H1 (cell line): ENCODE measurements around the gene TSPAN5. TPM values are rescaled to one million over a fixed set of nuclear protein-coding genes. Genes with fewer than 3 reads are reported as not detected.
"Not testable (repeated sequence)": the region's sequence is repeated elsewhere in the genome, so short reads cannot be mapped to it uniquely, and the experiment has no call there.

Experiments
- CTCF ChIA-PET: fragments of 300-600 bp; sonication (Branson Sonifier 250); formaldehyde crosslinking; loops from one replicate; lab custom pipeline; 2021; ENCODE audit not compliant: partially characterized antibody; lab: Charles Lee
- POLR2A ChIA-PET: fragments of 300-600 bp; sonication (Branson Sonifier 250); formaldehyde crosslinking; loops from one replicate; lab custom pipeline; 2021; ENCODE audit warnings: inconsistent platforms; ENCODE audit not compliant: partially characterized antibody; lab: Charles Lee
- DNase-seq, 2 experiments: peaks; one replicate each; pipeline versions ENCODE4 v3.0.0 to v3.0.0-alpha.2; 2010 to 2022; ENCODE audit warnings: low spot score in 2 of 2, low read depth in 1 of 2, mixed read lengths in 1 of 2
- FAIRE-seq: peaks from 2 replicates; lab custom pipeline; 2011; peaks lifted over from hg19 to GRCh38; lab: Jason Lieb, UNC
- H2AFZ ChIP-seq: 2 replicates; pipeline ENCODE4 v1.8.1; 2012; ENCODE audit warnings: low read length, inconsistent platforms
- H2AK5ac ChIP-seq: 2 replicates; pipeline ENCODE4 v1.6.1; 2013; ENCODE audit warnings: low read depth, low read length
- H2BK120ac ChIP-seq: replicated peaks from 2 replicates; pipeline ENCODE3; 2013; ENCODE audit warnings: low read depth, low read length, inconsistent platforms
- H2BK12ac ChIP-seq: 2 replicates; pipeline ENCODE4 v1.6.1; 2013; ENCODE audit warnings: low read depth, low read length
- H2BK15ac ChIP-seq: 2 replicates; pipeline ENCODE4 v1.6.1; 2013; ENCODE audit warnings: low read length
- H2BK20ac ChIP-seq: 2 replicates; pipeline ENCODE4 v1.6.1; 2013; ENCODE audit warnings: low read length
- H2BK5ac ChIP-seq: 2 replicates; pipeline ENCODE4 v1.6.1; 2013; ENCODE audit warnings: low read depth, low read length
- H3K14ac ChIP-seq: 2 replicates; pipeline ENCODE4 v1.6.1; 2013; ENCODE audit warnings: inconsistent platforms; ENCODE audit not compliant: insufficient read length
- H3K18ac ChIP-seq: 2 replicates; pipeline ENCODE4 v1.6.1; 2013; ENCODE audit warnings: low read length; ENCODE audit errors: extremely low read depth
- H3K23ac ChIP-seq: 2 replicates; pipeline ENCODE4 v1.6.1; 2013; ENCODE audit warnings: inconsistent platforms; ENCODE audit not compliant: insufficient read length
- H3K23me2 ChIP-seq: 2 replicates; pipeline ENCODE4 v1.6.1; 2013; ENCODE audit warnings: low read depth, low read length
- H3K27ac ChIP-seq: 2 replicates; pipeline ENCODE4 v1.6.1; 2011; ENCODE audit warnings: low read depth, low read length, inconsistent platforms
- H3K27me3 ChIP-seq, 4 experiments: replicated peaks in 1 of 4; 1 replicate in 1 of 4; 2 replicates in 3 of 4; pipeline versions ENCODE4 v1.6.1 to v1.8.1; 2011 to 2013; ENCODE audit warnings: low read length in 3 of 4, mild to moderate bottlenecking in 3 of 4, inconsistent platforms in 2 of 4, mixed read lengths in 2 of 4, moderate library complexity in 1 of 4; ENCODE audit not compliant: control insufficient read depth in 3 of 4, insufficient read depth in 3 of 4; ENCODE audit errors: extremely low read depth in 1 of 4
- H3K36me3 ChIP-seq, 4 experiments: 2 replicates each; pipeline versions ENCODE4 v1.6.1 to v1.8.1; 2011 to 2013; ENCODE audit warnings: mild to moderate bottlenecking in 4 of 4, low read length in 3 of 4, moderate library complexity in 2 of 4, control low read depth in 1 of 4, inconsistent platforms in 1 of 4; ENCODE audit not compliant: insufficient read depth in 4 of 4, control insufficient read depth in 2 of 4
- H3K4ac ChIP-seq: replicated peaks from 2 replicates; pipeline ENCODE3; 2013; ENCODE audit warnings: low read length, low read depth, mixed read lengths, inconsistent platforms; ENCODE audit not compliant: insufficient read length
- H3K4me1 ChIP-seq, 4 experiments: replicated peaks in 1 of 4; 1 replicate in 1 of 4; 2 replicates in 3 of 4; pipeline versions ENCODE4 v1.6.1 to v1.8.1; 2011 to 2013; ENCODE audit warnings: low read length in 3 of 4, inconsistent platforms in 2 of 4, mixed read lengths in 1 of 4; ENCODE audit not compliant: insufficient read depth in 4 of 4, control insufficient read depth in 3 of 4
- H3K4me2 ChIP-seq, 2 experiments: 2 replicates each; pipeline versions ENCODE4 v1.6.1 to v1.8.1; 2011 to 2013; ENCODE audit warnings: low read depth in 2 of 2, low read length in 2 of 2, control low read depth in 1 of 2, inconsistent platforms in 1 of 2, mild to moderate bottlenecking in 1 of 2; ENCODE audit not compliant: insufficient read depth in 1 of 2
- H3K4me3 ChIP-seq, 4 experiments: fragments of 200-600, 300-600 bp in 1 of 4; sonication (generic), shearing (Covaris generic), sonication (Bioruptor Twin) in 1 of 4; 2 replicates each; pipeline versions ENCODE4 v1.5.1 to v1.8.1; 2011 to 2016; ENCODE audit warnings: low read length in 4 of 4, low read depth in 3 of 4, control low read depth in 2 of 4, inconsistent platforms in 2 of 4, mild to moderate bottlenecking in 2 of 4, mixed read lengths in 1 of 4, moderate library complexity in 1 of 4; ENCODE audit not compliant: insufficient read depth in 2 of 4; ENCODE audit errors: extremely low read depth in 1 of 4
- H3K56ac ChIP-seq: replicated peaks from 2 replicates; pipeline ENCODE3; 2013; ENCODE audit warnings: low read depth, mild to moderate bottlenecking, mixed read lengths, low read length, inconsistent platforms; ENCODE audit not compliant: insufficient read length
- H3K79me1 ChIP-seq: 2 replicates; pipeline ENCODE4 v1.6.1; 2013; ENCODE audit warnings: low read depth, low read length, control low read depth
- H3K79me2 ChIP-seq, 2 experiments: 2 replicates each; pipeline versions ENCODE4 v1.6.1 to v1.8.1; 2012 to 2013; ENCODE audit warnings: low read length in 2 of 2, mild to moderate bottlenecking in 2 of 2, inconsistent platforms in 1 of 2; ENCODE audit not compliant: insufficient read depth in 2 of 2, control insufficient read depth in 1 of 2
- H3K9ac ChIP-seq, 4 experiments: replicated peaks in 1 of 4; 1 replicate in 1 of 4; 2 replicates in 3 of 4; pipeline versions ENCODE4 v1.6.1 to v1.8.1; 2011 to 2013; ENCODE audit warnings: low read depth in 3 of 4, low read length in 3 of 4, control low read depth in 2 of 4, mild to moderate bottlenecking in 2 of 4, moderate library complexity in 2 of 4, inconsistent platforms in 1 of 4; ENCODE audit errors: extremely low read depth in 1 of 4
- H3K9me3 ChIP-seq, 2 experiments: 2 replicates each; pipeline versions ENCODE4 v1.6.1 to v1.8.1; 2012 to 2013; ENCODE audit warnings: mild to moderate bottlenecking in 2 of 2, moderate library complexity in 2 of 2, control low read depth in 1 of 2, inconsistent platforms in 1 of 2, low read depth in 1 of 2, low read length in 1 of 2, mixed read lengths in 1 of 2; ENCODE audit not compliant: insufficient read depth in 2 of 2
- H4K20me1 ChIP-seq, 2 experiments: replicated peaks in 1 of 2; 2 replicates each; pipeline versions ENCODE3 to v1.8.1; 2011 to 2013; ENCODE audit warnings: inconsistent platforms in 2 of 2, low read length in 2 of 2, mild to moderate bottlenecking in 1 of 2; ENCODE audit not compliant: insufficient read depth in 2 of 2, control insufficient read depth in 1 of 2
- H4K5ac ChIP-seq: 2 replicates; pipeline ENCODE4 v1.6.1; 2013; ENCODE audit warnings: low read length, low read depth, mixed read lengths, inconsistent platforms; ENCODE audit not compliant: insufficient read length
- H4K8ac ChIP-seq: 2 replicates; pipeline ENCODE4 v1.8.0; 2013; ENCODE audit warnings: mild to moderate bottlenecking, moderate library complexity, low read length, inconsistent platforms; ENCODE audit not compliant: insufficient read depth; ENCODE audit errors: extremely low read depth
- H4K91ac ChIP-seq: replicated peaks from 2 replicates; pipeline ENCODE3; 2013; ENCODE audit warnings: low read length, mixed read lengths, inconsistent platforms; ENCODE audit not compliant: insufficient read length
- WGBS, 2 experiments: shearing (Covaris generic) in 1 of 2; methylation state at CpG; one replicate each; pipeline versions ENCODE4 v1.1.6 to v1.1.7; 2013 to 2015; ENCODE audit warnings: low lambda C conversion rate in 2 of 2, mixed read lengths in 2 of 2, inconsistent platforms in 1 of 2, low coverage in 1 of 2, missing lambda C conversion rate in 1 of 2; ENCODE audit not compliant: insufficient replicate concordance in 2 of 2, insufficient coverage in 1 of 2, insufficient read length in 1 of 2; ENCODE audit errors: extremely low coverage in 1 of 2, missing lambda C conversion rate in 1 of 2; 5-methylcytosine and 5-hydroxymethylcytosine counted together
- polyA plus RNA-seq, 7 experiments: library from polyadenylated mRNA; depleted of rRNA in 3 of 7; stranded (reverse) in 5 of 7; unstranded in 2 of 7; fragments of >200 nt in 5 of 7; fragments of 200-250 nt in 2 of 7; gene quantifications; 1 replicate in 5 of 7; 2 replicates in 1 of 7; 4 replicates in 1 of 7; pipeline versions ENCODE4 v1.2.1 to v1.2.3, GENCODE V29; 2011 to 2013; ENCODE audit warnings: missing spikeins in 2 of 7, mixed read lengths in 2 of 7
- total RNA-seq: library from RNA; stranded (reverse); fragmentation: NEBNext Ultra II Directional; extraction: Animal tissue kit (Norgen Biotek cat#: 25700); gene quantifications from 2 replicates; pipeline ENCODE4 v1.2.1, GENCODE V29; 2021

The TSPAN5 gene
- total and polyA plus RNA-seq, 2 of the 8 experiments (the other 6 are each of a cell fraction or from before 2014, with no cell fraction given) = 17.6 to 21.2 TPM

GRCh38 chr4:98457422-98457821 is 201.0 kb downstream of the TSPAN5 start:
- not testable (repeated sequence) for H2AFZ ChIP-seq, H3K27ac ChIP-seq, H2AK5ac ChIP-seq, H4K8ac ChIP-seq, FAIRE-seq, H3K4me1 ChIP-seq, H3K23me2 ChIP-seq, H3K4me3 ChIP-seq, DNase-seq, H3K23ac ChIP-seq, H2BK15ac ChIP-seq, H3K4ac ChIP-seq, H4K5ac ChIP-seq, H3K79me2 ChIP-seq, H2BK120ac ChIP-seq, H4K20me1 ChIP-seq, H2BK20ac ChIP-seq, H3K9me3 ChIP-seq, H3K27me3 ChIP-seq, H3K56ac ChIP-seq, H2BK12ac ChIP-seq, H3K36me3 ChIP-seq, H3K4me2 ChIP-seq, H3K9ac ChIP-seq, H3K79me1 ChIP-seq, H2BK5ac ChIP-seq, H4K91ac ChIP-seq, H3K14ac ChIP-seq, H3K18ac ChIP-seq
- ChIA-PET CTCF (interaction anchor here (0.7 to 1.2 kb wide), 2 partner anchors 11 to 235 kb away, joined by 3 to 4 read pairs; no protein-coding TSS in a partner anchor), POLR2A (interaction anchor here (0.6 kb wide), 1 partner anchor 58 kb away, joined by 4 read pairs; no protein-coding TSS in a partner anchor)
- 96% methylated on average over 9 of the region's 9 CpGs; no CpG with 5 or more reads in 1 of the 2 experiments for WGBS, 2 experiments
